NB4 (cell line): ENCODE data around the gene AGL.
"Not testable (repeated sequence)": the region's sequence is repeated elsewhere in the genome, so short reads cannot be mapped to it uniquely, and the experiment has no call there.

Experiments used
- DNase-seq: peaks from one replicate; pipeline ENCODE4 v3.0.0; 2010; ENCODE audit warnings: low read depth
- H3K4me3 ChIP-seq: one replicate; pipeline ENCODE4 v1.5.1; 2011; ENCODE audit warnings: mild to moderate bottlenecking, low read depth, low read length, moderate library complexity
- CTCF ChIP-seq: IDR thresholded peaks from one replicate; pipeline ENCODE4 v1.5.1; 2012; ENCODE audit warnings: low read depth, low read length
- MYC ChIP-seq: IDR thresholded peaks from 2 replicates; pipeline ENCODE4 v1.6.1; 2011; ENCODE audit warnings: low read depth, low read length
- POLR2A ChIP-seq: IDR thresholded peaks from 2 replicates; pipeline ENCODE4 v1.6.1; 2011; ENCODE audit warnings: mild to moderate bottlenecking; ENCODE audit not compliant: insufficient read length; ENCODE audit errors: extremely low read depth
- TF ChIP-seq, protein P1 (sequence below): IDR thresholded peaks from 2 replicates; pipeline ENCODE4 v1.6.1; 2011; ENCODE audit warnings: low read depth, low read length

Gene AGL

GRCh38 chr1:99955375-99955774 is 105.2 kb downstream of the AGL start:
- no peak overlapping the region for H3K4me3 ChIP-seq
- no peak for DNase-seq
- no peak for TF ChIP-seq MYC
- TF ChIP-seq POLR2A = no peak
- no peak for TF ChIP-seq CTCF
- TF ChIP-seq, protein P1, sequence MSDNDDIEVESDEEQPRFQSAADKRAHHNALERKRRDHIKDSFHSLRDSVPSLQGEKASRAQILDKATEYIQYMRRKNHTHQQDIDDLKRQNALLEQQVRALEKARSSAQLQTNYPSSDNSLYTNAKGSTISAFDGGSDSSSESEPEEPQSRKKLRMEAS = no peak

GRCh38 chr1:99956755-99957154 is 106.6 kb downstream of the AGL start:
- no peak for TF ChIP-seq POLR2A
- TF ChIP-seq MYC = no peak
- TF ChIP-seq CTCF = no peak
- TF ChIP-seq, protein P1 = no peak
- no peak overlapping the region for H3K4me3 ChIP-seq
- no peak for DNase-seq

- DNase-seq = no peak
- no peak overlapping the region for H3K4me3 ChIP-seq
- no peak for TF ChIP-seq MYC
- TF ChIP-seq POLR2A = no peak
- TF ChIP-seq CTCF = no peak
- TF ChIP-seq, protein P1 = no peak
These were observed 107.7 kb downstream of the AGL start for GRCh38 chr1:99957818-99958217.

- not testable (repeated sequence) for DNase-seq, H3K4me3 ChIP-seq
These were observed 109.1 kb downstream of the AGL start for GRCh38 chr1:99959189-99959705.

DNA sequence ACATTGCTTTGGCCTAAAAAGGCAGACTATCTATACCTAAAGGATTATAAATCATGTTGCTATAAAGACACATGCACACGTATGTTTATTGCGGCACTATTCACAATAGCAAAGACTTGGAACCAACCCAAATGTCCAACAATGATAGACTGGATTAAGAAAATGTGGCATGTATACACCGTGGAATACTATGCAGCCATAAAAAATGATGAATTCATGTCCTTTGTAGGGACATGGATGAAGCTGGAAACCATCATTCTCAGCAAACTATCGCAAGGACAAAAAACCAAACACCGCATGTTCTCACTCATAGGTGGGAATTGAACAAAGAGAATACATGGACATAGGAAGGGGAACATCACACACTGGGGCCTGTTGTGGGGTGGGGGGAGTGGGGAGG is 110.1 kb downstream of the AGL start:
- H3K4me3 ChIP-seq, DNase-seq: not testable (repeated sequence)

- TF ChIP-seq, protein P1 = no peak
- TF ChIP-seq MYC = no peak
- TF ChIP-seq POLR2A = no peak
- no peak for TF ChIP-seq CTCF
- DNase-seq = no peak
- no peak overlapping the region for H3K4me3 ChIP-seq
These were observed 113.1 kb downstream of the AGL start for GRCh38 chr1:99963041-99963795.

DNA sequence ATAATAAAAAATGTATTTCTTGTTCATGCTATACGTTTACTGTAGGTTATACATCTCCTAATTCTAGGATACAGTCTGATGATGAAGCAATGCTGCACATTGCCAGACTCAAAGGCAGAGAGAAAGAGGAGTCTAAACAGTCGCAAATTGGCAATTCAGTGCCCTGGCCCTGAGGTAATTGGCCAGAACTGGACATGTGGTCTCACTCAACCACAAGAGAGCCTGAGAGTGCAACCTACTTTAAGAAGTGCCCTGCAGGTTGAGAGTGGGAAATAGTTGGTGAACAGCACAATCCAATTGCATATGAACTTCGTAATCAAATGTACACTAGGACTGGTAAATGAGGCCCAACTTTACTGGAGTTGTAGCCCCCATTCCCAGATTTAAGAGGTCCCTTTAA is 114.6 kb downstream of the AGL start:
- DNase-seq = no peak
- TF ChIP-seq CTCF (no peak), POLR2A (no peak), MYC (no peak)
- TF ChIP-seq, protein P1 = no peak

More for the DNA sequence above, 114.6 kb downstream of the AGL start:
- no peak overlapping the region for H3K4me3 ChIP-seq
